HG03280 (cell line): ENCODE results near the gene SCYL1.

Experiments used
- ATAC-seq: cut with Tn5 transposase; IDR thresholded peaks from one replicate; pipeline ENCODE4 v1.9.1; 2021; ENCODE audit warnings: mild to moderate bottlenecking, moderate library complexity; ENCODE audit not compliant: unreplicated experiment

Gene SCYL1

DNA sequence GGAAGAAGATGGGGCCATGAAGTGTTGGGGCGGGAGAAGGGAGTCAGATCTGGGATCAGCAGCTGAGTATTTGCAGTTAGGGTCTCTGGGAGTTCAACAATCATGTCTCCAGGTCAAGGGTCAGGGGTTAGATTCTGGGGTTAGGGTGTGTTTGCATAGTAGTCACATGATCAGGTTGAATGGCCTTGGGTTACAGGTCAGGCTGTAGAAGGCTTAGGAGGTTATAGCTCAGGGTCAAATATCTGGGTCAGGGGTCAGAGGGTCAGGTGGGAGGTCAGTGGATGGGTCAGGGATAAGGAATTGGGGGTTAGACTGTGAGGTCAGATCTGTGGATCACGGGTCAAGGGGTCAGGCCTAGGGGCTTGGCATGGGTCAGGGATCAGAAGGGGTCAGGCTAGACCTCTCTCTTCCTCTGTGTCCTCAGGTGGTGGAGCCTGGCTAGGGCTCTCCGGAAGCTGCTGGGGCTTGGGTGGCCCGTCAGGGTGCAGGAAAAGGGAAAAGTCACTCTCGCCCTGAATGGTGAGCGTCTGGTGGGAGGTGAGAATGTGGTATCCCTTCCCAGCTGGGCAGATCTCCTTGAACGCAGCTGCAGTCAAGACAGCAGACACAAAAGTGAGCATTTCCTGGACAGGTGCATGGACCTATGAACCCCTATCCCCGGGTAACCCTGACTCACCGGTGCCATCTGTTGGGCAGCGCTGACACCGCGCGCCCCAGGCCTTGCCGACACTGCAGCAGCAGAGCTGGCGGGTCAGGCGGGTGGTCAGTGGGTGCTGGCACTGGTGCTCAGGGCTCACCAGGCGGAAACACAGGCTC lies 26.9 kb downstream of the SCYL1 start:
- ATAC-seq = no peak

DNA sequence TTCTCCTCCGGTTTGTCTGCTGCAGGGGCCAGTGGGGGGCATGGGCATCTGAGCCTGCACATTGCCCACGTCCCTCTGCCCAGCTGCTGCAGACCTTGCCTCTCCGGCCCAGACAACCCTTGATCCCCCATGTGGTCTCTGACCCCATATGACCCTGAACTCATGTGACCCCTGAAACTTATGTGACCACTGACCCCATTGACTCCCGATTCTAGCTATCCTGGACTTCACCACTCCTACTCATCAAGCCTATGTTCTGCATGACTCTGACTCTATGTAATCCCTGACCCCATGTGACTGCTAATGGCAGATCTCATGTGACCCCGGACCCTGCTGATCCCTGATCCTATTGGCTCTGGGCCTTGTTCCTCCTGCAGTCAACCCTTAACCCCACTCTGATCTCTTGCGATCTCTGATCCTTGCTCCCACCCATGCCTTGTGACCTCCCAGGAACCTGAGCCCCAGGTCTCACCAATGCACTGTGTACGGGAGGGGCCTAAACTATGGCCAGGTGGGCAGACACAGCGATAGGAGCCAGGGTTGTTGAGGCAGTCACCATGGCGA lies 27.6 kb downstream of the SCYL1 start:
- no peak for ATAC-seq

- ATAC-seq = no peak
These were observed 28.6 kb downstream of the SCYL1 start for GRCh38 chr11:65553301-65554001.

DNA sequence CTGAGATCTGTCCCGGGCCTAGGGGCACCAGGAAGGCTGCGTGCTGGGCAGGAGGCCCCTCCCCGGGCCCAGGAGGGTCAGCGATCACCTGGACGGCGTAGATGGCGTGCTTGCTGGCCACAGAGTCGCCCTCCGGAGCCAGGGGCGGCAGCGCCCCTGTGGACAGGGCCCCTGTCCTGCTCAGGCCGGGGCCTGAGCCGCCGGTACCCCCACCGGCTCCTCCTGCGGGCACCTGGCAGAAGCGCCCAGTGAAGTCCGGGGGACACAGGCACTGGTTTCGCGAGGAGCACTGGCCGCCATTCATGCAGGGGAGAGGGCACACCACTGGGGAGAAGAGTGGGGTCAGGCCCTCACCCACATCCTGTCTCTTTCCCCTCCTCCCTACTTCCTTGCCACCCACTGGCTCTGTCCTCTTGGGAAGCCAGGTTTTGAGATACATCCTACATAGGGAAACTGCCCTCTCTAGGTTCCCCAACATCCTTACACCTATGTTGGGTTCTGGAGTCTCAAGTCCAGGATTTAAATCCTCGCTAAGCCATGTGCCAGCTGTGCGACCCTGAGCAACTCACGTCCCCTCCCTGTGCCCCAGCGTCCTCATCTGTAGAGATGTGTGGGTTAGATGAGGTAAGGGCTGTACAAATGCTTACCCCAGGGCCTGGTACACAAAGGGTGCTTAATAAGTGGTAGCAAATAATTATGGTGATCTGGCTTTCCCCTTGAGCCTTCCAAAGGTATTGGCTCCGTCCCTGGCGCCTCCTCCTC lies 29.4 kb downstream of the SCYL1 start:
- ATAC-seq = no peak

DNA sequence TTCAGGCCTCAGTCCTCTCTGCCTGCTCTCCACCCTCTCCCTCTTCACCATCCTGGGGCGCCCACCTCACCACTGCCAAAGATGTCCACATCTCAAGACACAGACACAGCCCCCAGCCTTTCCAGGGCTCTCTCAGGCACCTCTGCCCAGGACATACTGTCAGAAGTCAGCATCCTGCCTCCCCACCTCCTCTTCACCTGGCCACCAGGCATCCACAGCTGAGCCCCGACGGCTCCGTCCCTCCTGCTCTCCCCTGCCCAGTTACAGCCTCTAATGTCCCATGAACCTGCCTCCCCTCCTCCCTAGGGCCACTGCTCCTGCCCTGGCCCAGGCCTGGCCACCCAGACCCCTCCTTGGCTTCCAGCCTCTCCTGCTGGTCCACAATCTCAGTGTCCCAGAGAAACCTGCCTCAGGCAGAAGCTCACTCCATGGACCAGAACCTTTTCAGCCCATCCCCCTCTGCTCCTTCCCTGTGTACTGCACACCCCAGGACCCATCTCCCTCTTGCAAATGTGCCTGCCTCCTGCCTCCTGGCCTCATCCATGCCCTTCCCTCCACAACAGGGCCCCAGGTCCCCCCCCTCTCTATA lies 30.1 kb downstream of the SCYL1 start:
- no peak for ATAC-seq

DNA sequence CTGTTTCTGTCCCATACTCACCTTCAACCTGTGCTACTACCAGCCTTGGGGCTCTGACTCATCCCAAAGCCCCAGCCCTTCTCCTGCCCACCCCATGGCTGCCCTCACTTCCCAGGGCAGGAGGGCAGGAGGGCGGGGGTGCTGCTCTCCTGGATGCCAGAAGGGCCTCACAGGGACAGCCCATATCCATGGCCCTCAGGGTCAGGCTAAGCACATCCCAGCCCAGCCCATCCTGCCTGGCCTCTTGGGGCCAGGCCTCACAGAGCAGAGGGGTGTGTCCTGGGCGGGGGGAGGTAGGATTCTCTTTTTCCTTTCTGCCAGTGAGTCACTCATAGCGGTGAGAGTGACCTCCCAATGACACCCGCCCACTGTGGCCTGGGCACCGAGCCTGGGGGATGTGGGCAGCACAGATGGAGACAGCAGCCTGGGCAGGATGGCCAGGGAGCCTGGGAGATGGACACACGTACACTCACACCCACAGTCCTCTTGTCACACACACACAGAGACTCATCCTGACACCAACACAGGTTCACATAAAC lies 30.9 kb downstream of the SCYL1 start:
- ATAC-seq = no peak

GRCh38 chr11:65556470-65557279 lies 31.8 kb downstream of the SCYL1 start:
- no peak for ATAC-seq

DNA sequence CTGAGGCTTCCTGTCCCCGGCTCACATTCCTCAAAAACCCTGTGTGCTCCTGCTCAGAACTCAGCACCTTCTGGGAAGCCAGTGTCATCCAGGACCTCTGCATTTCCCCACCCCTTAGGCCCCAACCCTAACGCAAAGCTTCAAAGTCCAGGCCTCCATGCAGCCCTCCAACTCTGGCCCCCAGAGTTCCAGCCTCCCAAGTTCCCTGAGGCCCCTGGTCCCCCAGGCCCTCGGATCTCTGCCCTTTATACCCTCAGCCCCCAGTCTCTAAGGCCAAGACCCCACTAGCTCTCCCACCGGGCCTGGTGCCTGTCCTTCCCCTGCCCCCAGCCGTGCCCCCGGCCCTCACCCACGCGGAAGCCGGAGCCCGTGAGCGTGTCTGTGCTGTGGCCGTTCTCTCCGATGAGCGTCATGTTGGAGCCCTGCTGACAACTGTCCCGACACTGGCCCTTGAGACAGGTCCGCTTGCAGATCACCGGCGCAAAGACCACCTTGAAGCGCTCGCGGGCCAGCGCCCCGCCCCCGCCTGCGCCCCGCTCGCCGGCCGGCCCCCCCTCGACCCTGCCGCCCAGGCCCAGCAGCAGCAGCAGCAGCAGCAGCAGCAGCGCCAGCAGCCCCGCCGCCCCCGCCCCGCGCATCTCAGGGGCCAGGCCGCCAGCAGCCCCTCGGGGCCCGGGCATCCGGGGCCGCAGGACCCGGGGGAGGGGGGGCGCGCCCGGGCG lies 32.6 kb downstream of the SCYL1 start:
- no peak for ATAC-seq

DNA sequence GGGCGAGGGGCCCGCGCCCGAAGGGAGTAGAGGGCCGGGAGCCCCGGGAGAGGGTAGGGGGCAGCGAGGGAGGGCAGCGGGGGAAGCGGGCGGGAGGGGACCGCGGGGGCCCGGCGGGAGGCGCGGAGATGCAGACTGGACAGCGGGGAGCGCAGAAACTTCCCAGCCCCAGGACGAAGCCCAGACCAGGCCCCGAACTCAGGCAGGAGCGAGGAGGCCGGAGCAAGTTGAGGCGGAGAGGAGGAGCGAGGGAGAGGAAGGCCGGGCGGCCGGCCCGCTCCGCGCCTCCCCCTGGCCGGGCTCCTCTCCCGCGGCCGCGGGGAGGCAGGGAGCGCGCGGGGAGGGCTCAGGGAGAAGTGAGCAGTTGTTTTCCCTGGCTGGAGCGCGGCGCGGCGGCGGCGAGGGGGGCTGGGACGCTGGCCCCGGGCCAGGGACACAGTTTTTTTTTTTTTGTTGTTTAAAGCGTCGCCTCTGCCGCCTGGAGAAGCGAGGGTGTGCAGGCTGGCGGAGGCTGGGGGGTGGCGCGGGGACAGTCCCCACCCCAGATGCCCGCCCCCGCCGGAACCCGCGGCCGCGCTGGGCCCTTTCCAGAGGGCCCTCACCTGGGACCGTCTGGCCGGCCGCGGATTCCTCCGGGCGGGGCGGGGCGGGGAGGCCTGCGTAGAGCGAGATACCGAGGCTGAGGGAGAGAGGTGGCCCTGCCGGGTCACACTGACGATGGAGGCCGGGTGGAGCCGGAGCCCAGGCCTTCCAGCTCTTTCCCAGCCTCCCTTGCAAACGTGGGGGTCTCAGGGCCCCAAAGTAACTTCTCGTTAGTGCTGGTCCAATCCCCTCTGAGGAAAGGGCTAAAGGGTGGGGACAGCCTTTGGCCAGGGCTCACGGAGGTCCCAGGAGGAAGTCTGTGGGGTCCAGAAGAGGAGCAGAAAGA lies 33.4 kb downstream of the SCYL1 start, which contains the start of gene LTBP3:
Gene LTBP3 (minus strand): TSS at position 358 of the 928 bp plus-strand sequence. CDS start 400 bp downstream, outside the sequence.
- ATAC-seq = no peak

DNA sequence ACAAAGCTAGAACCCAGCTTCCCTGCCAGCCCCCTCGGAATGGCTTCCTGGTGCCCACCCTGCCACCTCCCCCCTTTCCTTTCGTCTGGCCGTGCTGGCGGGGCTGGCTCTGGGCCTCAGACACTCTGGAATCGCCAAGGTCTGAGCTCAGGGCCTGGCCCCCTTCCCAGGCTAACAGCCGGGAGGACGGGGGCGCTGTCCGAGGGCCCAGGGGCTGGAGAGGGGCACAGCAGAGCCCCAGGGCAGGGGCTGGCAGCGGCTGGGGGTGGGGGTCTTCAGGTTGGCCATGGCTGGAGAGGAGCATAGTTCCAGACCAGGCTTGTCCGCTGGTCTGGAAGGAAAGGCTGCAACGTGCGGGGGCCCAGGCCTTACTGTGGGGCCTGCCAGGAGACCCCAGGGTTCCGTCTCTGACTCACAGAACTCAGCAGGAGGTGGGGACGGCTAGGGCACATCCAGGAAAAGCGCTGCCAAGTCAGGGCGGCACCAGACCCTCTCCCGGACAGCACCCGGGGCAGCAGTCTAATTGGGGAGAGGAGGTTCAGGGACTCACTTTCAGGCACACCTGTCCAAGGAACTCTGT lies 34.1 kb downstream of the SCYL1 start:
- no peak for ATAC-seq

GRCh38 chr11:65559535-65559934 lies 34.7 kb downstream of the SCYL1 start:
- ATAC-seq = no peak

- no peak for ATAC-seq
These were observed 35.2 kb downstream of the SCYL1 start for GRCh38 chr11:65559951-65560537.

DNA sequence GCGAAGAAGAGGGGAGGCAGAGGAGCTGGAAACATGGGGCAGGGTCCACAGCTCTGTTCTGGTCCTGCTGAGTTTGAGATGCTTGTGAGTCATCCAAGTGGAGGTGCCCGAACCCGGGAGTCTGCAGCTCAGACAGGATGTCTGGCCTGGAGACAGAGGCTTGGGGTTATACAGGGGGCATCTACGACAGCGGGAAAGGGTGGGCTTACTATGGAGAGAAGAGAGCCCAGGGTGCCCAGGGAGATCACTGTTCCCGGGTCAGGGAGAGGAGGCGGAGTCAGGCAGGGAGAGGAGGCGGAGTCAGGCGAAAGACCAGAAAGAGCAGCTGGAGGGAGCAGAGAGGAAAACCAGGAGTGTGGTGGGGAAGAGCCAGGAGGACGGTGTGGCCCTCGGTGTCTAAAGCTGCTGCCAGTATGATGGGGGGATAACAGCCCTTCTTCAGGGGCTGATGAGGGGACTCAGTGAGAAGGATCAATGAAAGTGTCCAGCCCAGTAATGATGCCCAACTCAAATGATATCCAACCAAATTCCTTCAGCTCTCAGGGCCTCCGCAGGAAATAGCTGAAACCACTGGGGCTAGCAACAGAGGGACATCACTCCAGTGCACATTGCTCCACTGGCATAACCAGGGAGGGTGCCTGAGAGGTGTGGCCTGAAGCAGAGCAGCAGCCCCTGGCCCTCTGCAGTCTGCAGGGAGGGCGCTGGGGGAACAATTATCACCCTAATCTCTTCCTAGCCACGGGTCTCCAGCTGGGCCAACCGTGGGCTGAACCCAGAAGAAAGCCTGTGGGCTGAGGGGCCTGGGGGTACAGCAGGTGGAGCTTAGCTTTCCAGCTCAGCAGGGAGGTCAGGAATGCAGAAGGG lies 35.9 kb downstream of the SCYL1 start:
- ATAC-seq = no peak

GRCh38 chr11:65562020-65562419 lies 37.1 kb downstream of the SCYL1 start:
- ATAC-seq = no peak

- no peak for ATAC-seq
These were observed 37.9 kb downstream of the SCYL1 start for GRCh38 chr11:65562788-65563187.

GRCh38 chr11:65563601-65564000 lies 38.7 kb downstream of the SCYL1 start:
- no peak for ATAC-seq
